SK-N-SH treated with all-trans-retinoic acid at 6 μM for 48 hours (cell line): Measurements from ENCODE around the gene SLC49A3.

Experiments used
- ATAC-seq: fragments of 200-7000 bp; cut with Tn5 transposase; 3 replicates; pipeline ENCODE4 v1.9.1; 2020; ENCODE audit warnings: mild to moderate bottlenecking, moderate library complexity
- ARNTL ChIP-seq: fragments of 450-650 bp; formaldehyde crosslinking; IDR thresholded peaks from 2 replicates; pipeline ENCODE4 v1.5.0; 2020; ENCODE audit warnings: low read depth, mild to moderate bottlenecking, moderate library complexity, borderline replicate concordance
- BACH2 ChIP-seq: fragments of 250-450 bp; sonication (Bioruptor Pico); IDR thresholded peaks from 2 replicates; pipeline ENCODE4 v1.9.0; 2021; ENCODE audit warnings: mild to moderate bottlenecking, borderline replicate concordance
- CREB5 ChIP-seq: fragments of 250-450 bp; sonication (Bioruptor Pico); IDR thresholded peaks from 2 replicates; pipeline ENCODE4 v1.5.1; 2020; ENCODE audit warnings: low read depth, mild to moderate bottlenecking, moderate library complexity
- CSDC2 ChIP-seq: fragments of 250-450 bp; sonication (Bioruptor Pico); IDR thresholded peaks from 2 replicates; pipeline ENCODE4 v1.5.0; 2020; ENCODE audit warnings: mild to moderate bottlenecking, moderate library complexity
- CSRNP3 ChIP-seq: fragments of 250-450 bp; sonication (Bioruptor Pico); IDR thresholded peaks from 2 replicates; pipeline ENCODE4 v1.5.1; 2021; ENCODE audit warnings: mild to moderate bottlenecking, moderate library complexity
- ESRRG ChIP-seq: fragments of 250-450 bp; sonication (Bioruptor Pico); IDR thresholded peaks from 2 replicates; pipeline ENCODE4 v1.6.1; 2021; ENCODE audit warnings: mild to moderate bottlenecking
- GLIS3 ChIP-seq: fragments of 250-450 bp; sonication (Bioruptor Pico); IDR thresholded peaks from 2 replicates; pipeline ENCODE4 v1.5.0; 2020; ENCODE audit warnings: mild to moderate bottlenecking, moderate library complexity
- ISL1 ChIP-seq: fragments of 250-450 bp; sonication (Bioruptor Pico); IDR thresholded peaks from 2 replicates; pipeline ENCODE4 v2.1.2; 2022; ENCODE audit warnings: mild to moderate bottlenecking, moderate library complexity
- OSR1 ChIP-seq: fragments of 250-450 bp; sonication (Bioruptor Pico); IDR thresholded peaks from 2 replicates; pipeline ENCODE4 v1.8.0; 2022; ENCODE audit warnings: moderate library complexity, mild to moderate bottlenecking, inconsistent platforms
- PATZ1 ChIP-seq: fragments of 250-450 bp; sonication (Bioruptor Pico); IDR thresholded peaks from 2 replicates; pipeline ENCODE4 v1.8.0; 2020; ENCODE audit warnings: mild to moderate bottlenecking, moderate library complexity, borderline replicate concordance
- POU6F1 ChIP-seq: fragments of 250-450 bp; sonication (Bioruptor Pico); IDR thresholded peaks from 2 replicates; pipeline ENCODE4 v1.8.0; 2021; ENCODE audit warnings: low read depth, mild to moderate bottlenecking, moderate library complexity, borderline replicate concordance
- PPARA ChIP-seq: fragments of 250-450 bp; sonication (Bioruptor Pico); IDR thresholded peaks from 2 replicates; pipeline ENCODE4 v1.5.0; 2020; ENCODE audit warnings: mild to moderate bottlenecking, borderline replicate concordance
- RARB ChIP-seq: fragments of 250-450 bp; sonication (Bioruptor Pico); IDR thresholded peaks from 2 replicates; pipeline ENCODE4 v1.8.0; 2021; ENCODE audit warnings: mild to moderate bottlenecking, moderate library complexity
- SNAI2 ChIP-seq: fragments of 250-450 bp; sonication (Bioruptor Pico); IDR thresholded peaks from 2 replicates; pipeline ENCODE4 v1.5.0; 2020; ENCODE audit warnings: mild to moderate bottlenecking, moderate library complexity
- TCF4 ChIP-seq: fragments of 250-450 bp; sonication (Bioruptor Pico); IDR thresholded peaks from 2 replicates; pipeline ENCODE4 v1.8.0; 2021; ENCODE audit warnings: mild to moderate bottlenecking, moderate library complexity, borderline replicate concordance
- TOX ChIP-seq: fragments of 250-450 bp; sonication (Bioruptor Pico); IDR thresholded peaks from 2 replicates; pipeline ENCODE4 v1.8.0; 2021; ENCODE audit warnings: mild to moderate bottlenecking, moderate library complexity, borderline replicate concordance
- TSHZ2 ChIP-seq: fragments of 250-450 bp; sonication (Bioruptor Pico); IDR thresholded peaks from 2 replicates; pipeline ENCODE4 v1.5.0; 2020; ENCODE audit warnings: mild to moderate bottlenecking, moderate library complexity
- ZFP3 ChIP-seq: fragments of 250-450 bp; sonication (Bioruptor Pico); IDR thresholded peaks from 2 replicates; pipeline ENCODE4 v1.5.0; 2020; ENCODE audit warnings: mild to moderate bottlenecking, moderate library complexity
- ZFP30 ChIP-seq: fragments of 450-650 bp; formaldehyde crosslinking; IDR thresholded peaks from 2 replicates; pipeline ENCODE4 v1.5.0; 2022; ENCODE audit warnings: mild to moderate bottlenecking, moderate library complexity
- ZNF565 ChIP-seq: fragments of 450-650 bp; formaldehyde crosslinking; conservative IDR thresholded peaks from 2 replicates; pipeline ENCODE4 v1.5.0; 2020; ENCODE audit warnings: low read depth, mild to moderate bottlenecking, moderate library complexity
- ZNF70 ChIP-seq: fragments of 450-650 bp; formaldehyde crosslinking; IDR thresholded peaks from 2 replicates; pipeline ENCODE4 v1.5.0; 2020; ENCODE audit warnings: mild to moderate bottlenecking, moderate library complexity
- ZNF8 ChIP-seq: fragments of 450-650 bp; formaldehyde crosslinking; IDR thresholded peaks from 2 replicates; pipeline ENCODE4 v1.5.0; 2020; ENCODE audit warnings: mild to moderate bottlenecking, moderate library complexity

The SLC49A3 gene

GRCh38 chr4:636628-637159, 52.3 kb downstream of the SLC49A3 start:
- no peak for ATAC-seq
- no peak for TF ChIP-seq TSHZ2 (CRISPR knock-in tag)
- TF ChIP-seq PPARA (CRISPR knock-in tag) = no peak
- no peak for TF ChIP-seq CSDC2
- TF ChIP-seq ZFP3 = no peak
- no peak for TF ChIP-seq CSRNP3 (CRISPR knock-in tag)
- no peak for TF ChIP-seq ISL1 (CRISPR knock-in tag)
- no peak for TF ChIP-seq OSR1
- TF ChIP-seq ZNF565 (CRISPR knock-in tag) = no peak
- TF ChIP-seq ZFP30 (CRISPR knock-in tag) = no peak
- TF ChIP-seq ZNF8 (CRISPR knock-in tag) = no peak
- no peak for TF ChIP-seq CREB5 (CRISPR knock-in tag)
- no peak for TF ChIP-seq TOX (CRISPR knock-in tag)
- no peak for TF ChIP-seq PATZ1 (CRISPR knock-in tag)
- TF ChIP-seq BACH2 (CRISPR knock-in tag) = no peak
- no peak for TF ChIP-seq RARB (CRISPR knock-in tag)
- TF ChIP-seq ZNF70 (CRISPR knock-in tag) = no peak
- TF ChIP-seq POU6F1 (CRISPR knock-in tag) = no peak
- no peak for TF ChIP-seq GLIS3 (CRISPR knock-in tag)
- no peak for TF ChIP-seq TCF4 (CRISPR knock-in tag)
- no peak for TF ChIP-seq ESRRG (CRISPR knock-in tag)

- TF ChIP-seq SNAI2 = no peak
- no peak for TF ChIP-seq RARB (CRISPR knock-in tag)
- no peak for TF ChIP-seq GLIS3 (CRISPR knock-in tag)
- TF ChIP-seq ZFP30 (CRISPR knock-in tag) = no peak
- no peak for TF ChIP-seq ARNTL (CRISPR knock-in tag)
- TF ChIP-seq CSDC2 = no peak
- no peak for TF ChIP-seq BACH2 (CRISPR knock-in tag)
- no peak for TF ChIP-seq TOX (CRISPR knock-in tag)
- TF ChIP-seq ZNF8 (CRISPR knock-in tag) = no peak
- no peak for TF ChIP-seq ZNF565 (CRISPR knock-in tag)
- TF ChIP-seq CSRNP3 (CRISPR knock-in tag) = no peak
- no peak for TF ChIP-seq PATZ1 (CRISPR knock-in tag)
- TF ChIP-seq ZNF70 (CRISPR knock-in tag) = no peak
- TF ChIP-seq CREB5 (CRISPR knock-in tag) = no peak
- ATAC-seq = no peak
These were observed 52.9 kb downstream of the SLC49A3 start for GRCh38 chr4:635851-636627.
